Liver (tissue), 3 donors: Measurements from ENCODE around the gene CREG2.

Source experiments
- EGR1 ChIP-seq, 2 donors: IDR thresholded peaks; 2 replicates each; pipeline ENCODE4 v1.6.1; 2016 to 2018; ENCODE audit warnings: antibody characterized with exemption in 2 of 2, low read depth in 2 of 2
- RAD21 ChIP-seq, 2 donors: IDR thresholded peaks; 2 replicates each; pipeline ENCODE4 v1.6.1; 2016; ENCODE audit warnings: antibody characterized with exemption in 2 of 2, mild to moderate bottlenecking in 2 of 2
- TAF1 ChIP-seq: conservative IDR thresholded peaks from 2 replicates; pipeline ENCODE4 v1.6.1; 2016; ENCODE audit warnings: antibody characterized with exemption, mild to moderate bottlenecking
- TF ChIP-seq, protein P1 (sequence below): fragments of 150-350 bp; IDR thresholded peaks from 2 replicates; pipeline ENCODE4 v1.5.1; 2017; ENCODE audit warnings: improper control_type of control experiment, low read depth, low read length; ENCODE audit not compliant: missing input control
- TF ChIP-seq, protein P2 (sequence below): IDR thresholded peaks from 2 replicates; pipeline ENCODE4 v1.6.1; 2016; ENCODE audit warnings: antibody characterized with exemption
- TF ChIP-seq, protein P3 (sequence below): IDR thresholded peaks from 2 replicates; pipeline ENCODE4 v1.6.1; 2016; ENCODE audit warnings: antibody characterized with exemption, mild to moderate bottlenecking
- donor health status: healthy.
- donor health status: healthy.

DNA sequence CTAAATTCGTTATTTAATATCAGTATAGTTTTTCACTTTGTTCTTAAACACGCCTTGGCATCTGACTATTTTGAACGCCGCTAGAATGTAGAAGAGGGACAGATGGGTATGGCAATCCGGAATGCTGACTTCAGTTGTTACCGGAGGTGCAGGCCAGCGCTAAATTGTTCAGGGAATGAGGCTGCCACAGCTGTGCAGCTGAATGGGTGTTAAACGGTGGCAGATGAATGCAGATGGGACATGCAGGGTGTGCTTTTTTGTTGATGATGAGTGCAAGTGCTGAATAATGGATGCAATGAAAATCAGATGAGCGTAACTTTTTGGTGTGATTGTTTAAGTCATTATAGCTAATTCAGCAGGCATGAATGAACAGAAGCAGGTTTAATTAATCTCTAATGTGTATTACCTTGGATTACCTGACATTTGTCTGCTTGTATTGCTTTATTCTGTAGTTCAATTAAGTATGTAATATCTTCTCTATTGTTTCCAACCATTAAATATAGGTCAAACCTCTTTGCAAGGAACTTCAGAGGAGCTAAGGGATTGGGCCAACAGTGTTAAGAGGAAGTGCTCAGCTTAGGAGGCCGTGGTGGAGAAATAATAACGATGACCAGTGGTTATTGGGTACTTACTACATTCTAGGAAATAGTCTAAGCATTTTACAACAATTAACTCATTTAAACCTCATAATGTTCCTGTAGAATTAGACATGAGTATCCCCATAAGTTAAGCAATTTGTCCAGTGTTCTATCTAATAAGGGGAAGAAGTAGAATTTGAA, 11.9 kb upstream of the CREG2 start:
- TF ChIP-seq, protein P1, sequence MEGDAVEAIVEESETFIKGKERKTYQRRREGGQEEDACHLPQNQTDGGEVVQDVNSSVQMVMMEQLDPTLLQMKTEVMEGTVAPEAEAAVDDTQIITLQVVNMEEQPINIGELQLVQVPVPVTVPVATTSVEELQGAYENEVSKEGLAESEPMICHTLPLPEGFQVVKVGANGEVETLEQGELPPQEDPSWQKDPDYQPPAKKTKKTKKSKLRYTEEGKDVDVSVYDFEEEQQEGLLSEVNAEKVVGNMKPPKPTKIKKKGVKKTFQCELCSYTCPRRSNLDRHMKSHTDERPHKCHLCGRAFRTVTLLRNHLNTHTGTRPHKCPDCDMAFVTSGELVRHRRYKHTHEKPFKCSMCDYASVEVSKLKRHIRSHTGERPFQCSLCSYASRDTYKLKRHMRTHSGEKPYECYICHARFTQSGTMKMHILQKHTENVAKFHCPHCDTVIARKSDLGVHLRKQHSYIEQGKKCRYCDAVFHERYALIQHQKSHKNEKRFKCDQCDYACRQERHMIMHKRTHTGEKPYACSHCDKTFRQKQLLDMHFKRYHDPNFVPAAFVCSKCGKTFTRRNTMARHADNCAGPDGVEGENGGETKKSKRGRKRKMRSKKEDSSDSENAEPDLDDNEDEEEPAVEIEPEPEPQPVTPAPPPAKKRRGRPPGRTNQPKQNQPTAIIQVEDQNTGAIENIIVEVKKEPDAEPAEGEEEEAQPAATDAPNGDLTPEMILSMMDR, result no peak
- TF ChIP-seq TAF1, result no peak
- TF ChIP-seq, protein P2, sequence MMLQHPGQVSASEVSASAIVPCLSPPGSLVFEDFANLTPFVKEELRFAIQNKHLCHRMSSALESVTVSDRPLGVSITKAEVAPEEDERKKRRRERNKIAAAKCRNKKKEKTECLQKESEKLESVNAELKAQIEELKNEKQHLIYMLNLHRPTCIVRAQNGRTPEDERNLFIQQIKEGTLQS, result no peak
- TF ChIP-seq EGR1 (IDR thresholded peaks at IDR 0.05; ENCODE audit: low read depth in 2 of 2), result no peak
- TF ChIP-seq RAD21 (IDR thresholded peaks at IDR 0.05), result no peak
- TF ChIP-seq, protein P3, sequence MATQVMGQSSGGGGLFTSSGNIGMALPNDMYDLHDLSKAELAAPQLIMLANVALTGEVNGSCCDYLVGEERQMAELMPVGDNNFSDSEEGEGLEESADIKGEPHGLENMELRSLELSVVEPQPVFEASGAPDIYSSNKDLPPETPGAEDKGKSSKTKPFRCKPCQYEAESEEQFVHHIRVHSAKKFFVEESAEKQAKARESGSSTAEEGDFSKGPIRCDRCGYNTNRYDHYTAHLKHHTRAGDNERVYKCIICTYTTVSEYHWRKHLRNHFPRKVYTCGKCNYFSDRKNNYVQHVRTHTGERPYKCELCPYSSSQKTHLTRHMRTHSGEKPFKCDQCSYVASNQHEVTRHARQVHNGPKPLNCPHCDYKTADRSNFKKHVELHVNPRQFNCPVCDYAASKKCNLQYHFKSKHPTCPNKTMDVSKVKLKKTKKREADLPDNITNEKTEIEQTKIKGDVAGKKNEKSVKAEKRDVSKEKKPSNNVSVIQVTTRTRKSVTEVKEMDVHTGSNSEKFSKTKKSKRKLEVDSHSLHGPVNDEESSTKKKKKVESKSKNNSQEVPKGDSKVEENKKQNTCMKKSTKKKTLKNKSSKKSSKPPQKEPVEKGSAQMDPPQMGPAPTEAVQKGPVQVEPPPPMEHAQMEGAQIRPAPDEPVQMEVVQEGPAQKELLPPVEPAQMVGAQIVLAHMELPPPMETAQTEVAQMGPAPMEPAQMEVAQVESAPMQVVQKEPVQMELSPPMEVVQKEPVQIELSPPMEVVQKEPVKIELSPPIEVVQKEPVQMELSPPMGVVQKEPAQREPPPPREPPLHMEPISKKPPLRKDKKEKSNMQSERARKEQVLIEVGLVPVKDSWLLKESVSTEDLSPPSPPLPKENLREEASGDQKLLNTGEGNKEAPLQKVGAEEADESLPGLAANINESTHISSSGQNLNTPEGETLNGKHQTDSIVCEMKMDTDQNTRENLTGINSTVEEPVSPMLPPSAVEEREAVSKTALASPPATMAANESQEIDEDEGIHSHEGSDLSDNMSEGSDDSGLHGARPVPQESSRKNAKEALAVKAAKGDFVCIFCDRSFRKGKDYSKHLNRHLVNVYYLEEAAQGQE, result no peak
